ENCODE data around the gene RNF150. TPM values are rescaled to one million over a fixed set of nuclear protein-coding genes. Genes with fewer than 3 reads are reported as not detected.

RNF150 gene
- total and polyA plus RNA-seq, 4 donors = 14.3 to 28.0 (median 18.6) TPM

DNA sequence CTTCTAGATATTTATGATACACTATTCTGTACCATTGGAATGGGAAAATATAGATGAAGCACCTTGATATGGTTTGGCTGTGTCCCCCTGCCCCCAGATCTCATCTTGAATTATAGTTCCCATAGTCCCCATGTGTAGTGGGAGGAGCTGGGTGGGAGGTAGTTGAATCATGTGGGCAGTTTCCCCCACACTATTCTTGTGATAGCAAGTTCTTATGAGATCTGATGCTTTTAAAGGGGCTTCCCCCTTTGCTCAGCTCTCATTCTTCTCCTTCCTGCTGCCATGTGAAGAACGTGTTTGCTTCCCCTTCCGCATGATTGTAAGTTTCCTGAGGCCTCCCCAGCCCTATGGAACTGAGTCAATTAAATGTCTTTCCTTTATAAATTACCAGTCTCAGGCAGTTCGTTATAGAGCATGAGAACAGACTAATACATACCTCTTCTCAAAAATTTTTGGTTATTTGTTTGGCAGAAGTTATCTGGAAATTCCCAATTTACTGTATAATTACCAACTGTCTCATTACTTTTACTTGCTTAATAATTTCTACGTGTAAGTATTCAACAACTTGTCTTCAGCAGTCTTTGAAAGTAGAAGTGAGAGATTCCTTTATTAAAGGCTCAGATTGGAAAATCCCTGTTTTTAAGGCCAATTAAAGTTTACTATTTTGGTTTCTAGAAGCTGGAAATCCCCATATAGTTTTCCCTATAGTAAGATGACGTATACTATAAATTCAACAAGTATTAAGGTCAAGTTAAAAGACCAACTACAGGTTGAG lies 152.7 kb downstream of the RNF150 start:
- WGBS (ENCODE audit: insufficient coverage) = 86% methylated on average over 2 of the region's 5 CpGs
- no peak overlapping the region for H3K4me3 ChIP-seq (ENCODE audit: low read depth, low read length)
- no peaks in the 10 kb centered on the region for H3K4me1 ChIP-seq (ENCODE audit: control insufficient read depth, insufficient read depth, low read length)
- no peak overlapping the region for H3K27ac ChIP-seq (ENCODE audit: low read depth, low read length)
- no peak for DNase-seq (ENCODE audit: low read depth in 4 of 6, low spot score in 6 of 6)
- no peaks in the 10 kb centered on the region for H3K27me3 ChIP-seq (ENCODE audit: control insufficient read depth, insufficient read depth, low read length)
- no peaks in the 10 kb centered on the region for H3K36me3 ChIP-seq (ENCODE audit: control insufficient read depth, insufficient read depth, low read length)
- no peaks in the 10 kb centered on the region for H3K9me3 ChIP-seq (ENCODE audit: control insufficient read depth, insufficient read depth, low read length)

DNA sequence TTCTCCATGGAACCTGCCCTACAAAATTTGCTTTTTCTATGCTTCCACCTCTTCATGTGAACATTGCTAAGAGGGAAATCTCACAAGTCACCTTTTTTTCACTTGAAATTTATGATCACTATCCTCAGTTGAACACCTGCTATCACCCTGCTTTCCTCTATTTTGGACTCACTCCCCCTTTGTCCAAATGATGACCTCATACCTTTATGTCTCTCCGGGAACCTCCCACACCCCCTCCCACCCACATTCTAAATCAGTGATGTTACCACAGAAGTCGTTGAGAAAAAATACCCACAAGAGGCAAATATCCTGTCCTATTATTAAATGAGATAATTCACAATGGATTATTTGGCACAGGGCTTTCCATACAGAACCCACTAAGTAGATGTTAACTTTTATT lies 156.5 kb downstream of the RNF150 start:
- H3K36me3 ChIP-seq (ENCODE audit: control insufficient read depth, insufficient read depth, low read length) = no peaks in the 10 kb centered on the region
- H3K27ac ChIP-seq (ENCODE audit: low read depth, low read length) = no peak overlapping the region
- H3K9me3 ChIP-seq (ENCODE audit: control insufficient read depth, insufficient read depth, low read length) = no peaks in the 10 kb centered on the region
- DNase-seq (ENCODE audit: low read depth in 4 of 6, low spot score in 6 of 6) = no peak
- no CpG with 5 or more reads among the region's 2 CpGs for WGBS (ENCODE audit: insufficient coverage)
- H3K27me3 ChIP-seq (ENCODE audit: control insufficient read depth, insufficient read depth, low read length) = no peaks in the 10 kb centered on the region
- H3K4me1 ChIP-seq (ENCODE audit: control insufficient read depth, insufficient read depth, low read length) = no peaks in the 10 kb centered on the region
- no peak overlapping the region for H3K4me3 ChIP-seq (ENCODE audit: low read depth, low read length)

DNA sequence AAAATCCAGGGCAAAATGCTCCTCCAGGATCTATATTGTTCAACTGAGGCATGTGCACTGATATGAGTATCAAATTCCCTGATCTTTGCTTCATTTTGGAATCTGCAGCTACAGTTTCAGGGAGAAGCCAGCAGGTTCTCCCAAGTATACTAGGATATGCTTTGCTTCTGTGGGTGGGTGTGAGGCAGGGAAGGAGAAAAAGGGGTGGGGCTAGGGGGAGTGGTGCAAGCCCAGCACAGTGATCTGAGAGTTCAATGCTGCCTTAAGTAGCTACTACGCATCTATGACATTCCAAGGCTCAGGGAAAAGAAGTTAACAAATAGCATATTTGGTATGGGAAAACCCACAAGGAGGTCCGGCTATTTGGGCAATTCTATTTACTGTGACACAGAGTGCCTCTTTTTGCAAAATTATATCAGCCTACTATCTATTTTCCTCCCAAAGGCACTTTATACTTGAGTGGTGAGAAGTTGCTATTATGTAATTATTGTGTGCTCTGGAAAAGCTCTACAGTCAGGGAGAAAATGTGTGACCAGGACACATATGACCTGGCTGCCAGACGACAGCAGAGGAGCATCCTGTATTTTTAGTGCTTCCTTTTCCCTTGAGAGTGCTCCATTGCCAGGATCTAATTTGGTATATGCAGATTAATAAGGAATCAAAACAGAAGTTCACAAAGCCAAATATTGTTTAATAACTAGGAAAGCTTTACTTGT lies 162.0 kb downstream of the RNF150 start:
- Histone ChIP-seq H3K4me3 (ENCODE audit: low read depth, low read length) (no peak overlapping the region), H3K27me3 (ENCODE audit: control insufficient read depth, insufficient read depth, low read length) (no peaks in the 10 kb centered on the region), H3K9me3 (ENCODE audit: control insufficient read depth, insufficient read depth, low read length) (no peaks in the 10 kb centered on the region), H3K27ac (ENCODE audit: low read depth, low read length) (no peak overlapping the region), H3K4me1 (ENCODE audit: control insufficient read depth, insufficient read depth, low read length) (no peaks in the 10 kb centered on the region), H3K36me3 (ENCODE audit: control insufficient read depth, insufficient read depth, low read length) (no peaks in the 10 kb centered on the region)
- WGBS (ENCODE audit: insufficient coverage) = no CpG with 5 or more reads among the region's 3 CpGs
- no peak for DNase-seq (ENCODE audit: low read depth in 4 of 6, low spot score in 6 of 6)

DNA sequence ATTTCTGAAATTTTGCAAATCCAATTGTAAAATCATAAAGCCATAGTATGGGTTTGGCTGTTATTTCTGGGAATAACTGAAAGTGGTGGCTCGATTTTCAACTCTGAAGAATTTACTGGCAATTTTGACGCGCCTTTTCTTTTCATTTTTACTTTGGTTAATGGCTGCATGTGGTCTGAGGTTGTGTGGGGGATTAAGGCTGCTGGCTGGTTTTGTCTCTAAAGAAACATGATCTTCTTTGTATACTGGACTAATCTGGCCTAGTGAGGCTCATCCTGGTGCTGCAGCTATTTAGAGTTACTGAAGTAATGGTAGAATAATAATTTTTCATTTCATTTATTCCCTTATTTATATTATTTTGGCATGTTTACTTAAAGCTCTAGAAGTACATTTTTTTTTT lies 164.0 kb downstream of the RNF150 start:
- no peaks in the 10 kb centered on the region for H3K27me3 ChIP-seq (ENCODE audit: control insufficient read depth, insufficient read depth, low read length)
- no peaks in the 10 kb centered on the region for H3K4me1 ChIP-seq (ENCODE audit: control insufficient read depth, insufficient read depth, low read length)
- H3K9me3 ChIP-seq (ENCODE audit: control insufficient read depth, insufficient read depth, low read length) = no peaks in the 10 kb centered on the region
- WGBS (ENCODE audit: insufficient coverage) = 93% methylated on average over 3 of the region's 3 CpGs
- peaks cover 4% of the 10 kb centered on the region for H3K36me3 ChIP-seq (ENCODE audit: control insufficient read depth, insufficient read depth, low read length)
- H3K27ac ChIP-seq (ENCODE audit: low read depth, low read length) = no peak overlapping the region
- DNase-seq (ENCODE audit: low read depth in 4 of 6, low spot score in 6 of 6) = no peak
- no peak overlapping the region for H3K4me3 ChIP-seq (ENCODE audit: low read depth, low read length)

DNA sequence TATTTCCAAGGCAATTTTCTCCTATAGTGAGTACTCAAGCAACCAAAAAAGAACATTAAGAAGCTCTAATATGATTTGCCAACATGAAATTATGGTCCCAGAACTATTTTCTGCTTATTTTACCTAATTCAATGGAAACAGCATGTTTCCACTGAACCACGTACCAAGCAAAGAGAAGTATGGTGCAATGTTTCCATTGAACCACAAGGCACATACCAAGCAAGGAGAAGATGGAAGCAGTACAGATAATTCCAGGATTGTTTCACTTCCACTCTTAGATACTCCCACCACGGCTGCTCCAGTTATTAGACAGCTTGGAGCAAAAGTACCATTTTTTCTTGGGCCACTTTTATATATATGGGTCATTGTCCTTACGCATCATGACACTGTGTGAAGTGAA lies 164.9 kb downstream of the RNF150 start:
- H3K4me1 ChIP-seq (ENCODE audit: control insufficient read depth, insufficient read depth, low read length) = no peaks in the 10 kb centered on the region
- H3K9me3 ChIP-seq (ENCODE audit: control insufficient read depth, insufficient read depth, low read length) = no peaks in the 10 kb centered on the region
- no CpG with 5 or more reads among the region's 3 CpGs for WGBS (ENCODE audit: insufficient coverage)
- DNase-seq (ENCODE audit: low read depth in 4 of 6, low spot score in 6 of 6) = no peak
- peaks cover 4% of the 10 kb centered on the region for H3K36me3 ChIP-seq (ENCODE audit: control insufficient read depth, insufficient read depth, low read length)
- no peaks in the 10 kb centered on the region for H3K27me3 ChIP-seq (ENCODE audit: control insufficient read depth, insufficient read depth, low read length)
- no peak overlapping the region for H3K4me3 ChIP-seq (ENCODE audit: low read depth, low read length)
- H3K27ac ChIP-seq (ENCODE audit: low read depth, low read length) = no peak overlapping the region

DNA sequence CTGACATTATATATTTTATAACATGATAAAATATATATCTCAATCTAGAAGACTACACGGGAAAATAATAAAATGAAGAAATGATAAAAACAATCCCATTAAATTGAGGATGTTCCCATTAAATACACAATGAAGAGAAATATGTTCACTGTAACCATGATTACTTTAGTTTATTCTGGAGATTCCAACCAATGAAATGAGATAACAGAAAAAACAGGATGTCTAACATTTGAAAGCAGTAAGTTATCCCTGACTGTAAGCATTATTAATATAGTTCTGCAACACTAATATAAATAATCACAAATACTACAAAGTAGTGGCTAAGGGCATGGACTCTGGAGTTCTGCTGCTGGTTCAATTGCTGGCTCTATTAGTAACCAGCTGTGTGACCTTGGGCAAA lies 169.4 kb downstream of the RNF150 start:
- H3K27ac ChIP-seq (ENCODE audit: low read depth, low read length) = no peak overlapping the region
- DNase-seq (ENCODE audit: low read depth in 4 of 6, low spot score in 6 of 6) = no peak
- H3K9me3 ChIP-seq (ENCODE audit: control insufficient read depth, insufficient read depth, low read length) = no peaks in the 10 kb centered on the region
- no peaks in the 10 kb centered on the region for H3K27me3 ChIP-seq (ENCODE audit: control insufficient read depth, insufficient read depth, low read length)
- no peaks in the 10 kb centered on the region for H3K4me1 ChIP-seq (ENCODE audit: control insufficient read depth, insufficient read depth, low read length)
- no peak overlapping the region for H3K4me3 ChIP-seq (ENCODE audit: low read depth, low read length)
- H3K36me3 ChIP-seq (ENCODE audit: control insufficient read depth, insufficient read depth, low read length) = peaks cover 4% of the 10 kb centered on the region
- no CpG with 5 or more reads among the region's 1 CpG for WGBS (ENCODE audit: insufficient coverage)

DNA sequence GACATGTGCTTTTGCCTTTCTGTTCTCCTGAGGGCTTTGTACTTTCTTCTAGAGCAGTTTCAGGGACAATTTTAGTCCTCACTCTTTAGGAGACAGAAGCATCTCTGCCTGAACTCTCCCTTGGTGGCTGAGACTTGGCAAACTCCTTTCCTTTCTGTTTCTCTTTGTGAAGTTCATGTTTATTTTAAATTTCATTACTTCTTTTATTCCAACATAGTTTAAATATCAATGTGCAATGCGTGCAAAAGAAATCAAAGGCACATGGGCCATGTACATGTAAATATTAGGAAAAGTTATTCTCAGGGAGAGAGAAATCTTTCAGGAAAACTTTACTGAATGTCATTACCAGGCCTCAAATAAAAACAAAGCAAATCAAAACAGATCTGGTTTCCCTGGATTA lies 177.6 kb downstream of the RNF150 start:
- Histone ChIP-seq H3K36me3 (ENCODE audit: control insufficient read depth, insufficient read depth, low read length) (no peaks in the 10 kb centered on the region), H3K27ac (ENCODE audit: low read depth, low read length) (no peak overlapping the region), H3K4me1 (ENCODE audit: control insufficient read depth, insufficient read depth, low read length) (no peaks in the 10 kb centered on the region), H3K27me3 (ENCODE audit: control insufficient read depth, insufficient read depth, low read length) (no peaks in the 10 kb centered on the region), H3K4me3 (ENCODE audit: low read depth, low read length) (no peak overlapping the region), H3K9me3 (ENCODE audit: control insufficient read depth, insufficient read depth, low read length) (peaks cover 3% of the 10 kb centered on the region)
- peak in 1 of 6 donors; percentile 21 for DNase-seq (ENCODE audit: low read depth in 4 of 6, low spot score in 6 of 6)
- WGBS (ENCODE audit: insufficient coverage) = no CpG with 5 or more reads among the region's 1 CpG

DNA sequence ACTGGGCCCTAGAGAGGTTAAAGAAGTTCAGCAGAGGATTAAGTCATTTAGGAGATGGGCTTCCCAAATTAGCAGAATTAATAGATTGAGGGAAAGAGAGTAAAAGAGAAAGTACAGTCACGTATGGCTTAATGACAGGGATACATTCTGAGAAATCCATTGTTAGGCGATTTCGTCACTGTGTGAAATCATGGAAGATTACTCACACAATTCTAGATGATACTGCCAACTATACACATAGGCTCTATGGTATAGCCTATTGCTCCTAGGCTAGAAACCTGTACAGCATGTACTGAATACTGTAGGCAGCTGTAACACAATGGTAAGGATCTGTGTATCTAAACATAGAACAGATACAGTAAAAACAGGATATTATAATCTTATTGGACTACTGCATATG lies 180.6 kb downstream of the RNF150 start:
- Histone ChIP-seq H3K9me3 (ENCODE audit: control insufficient read depth, insufficient read depth, low read length) (peaks cover 3% of the 10 kb centered on the region), H3K27me3 (ENCODE audit: control insufficient read depth, insufficient read depth, low read length) (no peaks in the 10 kb centered on the region), H3K27ac (ENCODE audit: low read depth, low read length) (no peak overlapping the region), H3K4me1 (ENCODE audit: control insufficient read depth, insufficient read depth, low read length) (no peaks in the 10 kb centered on the region), H3K4me3 (ENCODE audit: low read depth, low read length) (no peak overlapping the region), H3K36me3 (ENCODE audit: control insufficient read depth, insufficient read depth, low read length) (no peaks in the 10 kb centered on the region)
- WGBS (ENCODE audit: insufficient coverage) = no CpG with 5 or more reads among the region's 3 CpGs
- no peak for DNase-seq (ENCODE audit: low read depth in 4 of 6, low spot score in 6 of 6)

DNA sequence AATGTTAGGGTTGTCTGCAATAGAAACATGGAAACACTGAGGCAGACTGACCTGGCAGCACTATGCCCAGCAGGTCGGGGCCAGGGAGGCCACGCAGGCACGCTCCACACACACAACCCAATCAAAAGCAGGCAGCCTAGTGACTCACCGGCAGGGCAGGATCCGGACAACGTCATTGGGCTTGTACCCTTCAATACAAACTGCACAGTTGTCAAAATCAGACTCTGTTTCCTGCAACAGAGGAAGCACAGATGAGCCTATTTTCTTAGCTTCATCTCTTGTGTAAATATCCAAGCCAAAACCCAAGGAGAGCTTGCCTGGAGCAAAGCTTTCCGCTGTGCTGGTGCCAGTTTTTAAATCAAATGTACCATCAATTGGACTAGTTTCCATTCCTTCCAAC lies 185.8 kb downstream of the RNF150 start:
- Histone ChIP-seq H3K27me3 (ENCODE audit: control insufficient read depth, insufficient read depth, low read length) (no peaks in the 10 kb centered on the region), H3K4me3 (ENCODE audit: low read depth, low read length) (no peak overlapping the region), H3K36me3 (ENCODE audit: control insufficient read depth, insufficient read depth, low read length) (peaks cover 3% of the 10 kb centered on the region), H3K4me1 (ENCODE audit: control insufficient read depth, insufficient read depth, low read length) (no peaks in the 10 kb centered on the region), H3K9me3 (ENCODE audit: control insufficient read depth, insufficient read depth, low read length) (no peaks in the 10 kb centered on the region), H3K27ac (ENCODE audit: low read depth, low read length) (no peak overlapping the region)
- DNase-seq (ENCODE audit: low read depth in 4 of 6, low spot score in 6 of 6) = peak in 1 of 6 donors; percentile 27
- 89% methylated on average over 7 of the region's 7 CpGs for WGBS (ENCODE audit: insufficient coverage)

DNA sequence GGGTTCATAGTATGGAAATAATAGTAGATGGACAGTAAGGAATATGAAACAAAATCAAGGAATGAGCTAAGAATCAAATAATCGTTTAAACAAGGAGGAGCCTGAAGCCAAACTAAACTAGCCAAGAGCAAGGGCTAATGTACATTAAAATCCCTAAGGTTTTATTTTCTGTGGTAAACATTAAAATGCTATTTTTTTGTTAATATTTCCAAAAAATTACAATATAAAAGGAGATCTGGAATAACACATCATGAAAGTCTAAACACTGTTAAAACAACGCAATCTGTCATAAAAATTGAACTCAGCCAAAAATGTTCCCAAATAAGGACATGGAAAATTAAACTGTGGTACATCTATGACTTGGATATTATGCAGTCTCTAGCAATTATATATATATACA lies 188.2 kb downstream of the RNF150 start:
- H3K27ac ChIP-seq (ENCODE audit: low read depth, low read length) = no peak overlapping the region
- DNase-seq (ENCODE audit: low read depth in 4 of 6, low spot score in 6 of 6) = no peak
- H3K4me3 ChIP-seq (ENCODE audit: low read depth, low read length) = no peak overlapping the region
- H3K4me1 ChIP-seq (ENCODE audit: control insufficient read depth, insufficient read depth, low read length) = no peaks in the 10 kb centered on the region
- WGBS (ENCODE audit: insufficient coverage) = no CpG with 5 or more reads among the region's 2 CpGs
- H3K36me3 ChIP-seq (ENCODE audit: control insufficient read depth, insufficient read depth, low read length) = peaks cover 3% of the 10 kb centered on the region
- no peaks in the 10 kb centered on the region for H3K9me3 ChIP-seq (ENCODE audit: control insufficient read depth, insufficient read depth, low read length)
- no peaks in the 10 kb centered on the region for H3K27me3 ChIP-seq (ENCODE audit: control insufficient read depth, insufficient read depth, low read length)
